HG03571 (cell line): ENCODE measurements around the gene IFI30.
"Not testable (repeated sequence)": the region's sequence is repeated elsewhere in the genome, so short reads cannot be mapped to it uniquely, and the experiment has no call there.

Experiments used
- ATAC-seq: cut with Tn5 transposase; IDR thresholded peaks from one replicate; pipeline ENCODE4 v1.9.1; 2021; ENCODE audit not compliant: unreplicated experiment

IFI30 gene

GRCh38 chr19:18202397-18202777 is 28.8 kb downstream of the IFI30 start:
- ATAC-seq, result no peak

- no peak for ATAC-seq
These were observed 29.3 kb downstream of the IFI30 start for GRCh38 chr19:18202778-18203407.

- no peak for ATAC-seq
These were observed 29.8 kb downstream of the IFI30 start for GRCh38 chr19:18203408-18203862.

GRCh38 chr19:18203863-18204393 is 30.3 kb downstream of the IFI30 start, which contains the start of gene RAB3A:
RAB3A (minus strand) TSS chr19:18204042; CDS start chr19:18202740, 1,302 bp downstream.
- ATAC-seq, result peak; percentile 84

GRCh38 chr19:18204394-18205199 is 31.0 kb downstream of the IFI30 start:
- ATAC-seq, result peak; percentile 0

- no peak for ATAC-seq
These were observed 31.7 kb downstream of the IFI30 start for GRCh38 chr19:18205200-18205892.

- ATAC-seq, result no peak
These were observed 32.4 kb downstream of the IFI30 start for GRCh38 chr19:18206018-18206417.

- ATAC-seq, result no peak
These were observed 34.7 kb downstream of the IFI30 start for GRCh38 chr19:18208098-18208951.

- ATAC-seq, result not testable (repeated sequence)
These were observed 36.3 kb downstream of the IFI30 start for GRCh38 chr19:18209912-18210311.

GRCh38 chr19:18211683-18212082 is 38.1 kb downstream of the IFI30 start:
- ATAC-seq, result no peak

- no peak for ATAC-seq
These were observed 41.3 kb downstream of the IFI30 start for GRCh38 chr19:18214779-18215433.

GRCh38 chr19:18216789-18217188 is 43.2 kb downstream of the IFI30 start:
- no peak for ATAC-seq

GRCh38 chr19:18218159-18218558 is 44.5 kb downstream of the IFI30 start:
- ATAC-seq, result no peak

- no peak for ATAC-seq
These were observed 45.0 kb downstream of the IFI30 start for GRCh38 chr19:18218600-18218999.

- ATAC-seq, result no peak
These were observed 46.5 kb downstream of the IFI30 start for GRCh38 chr19:18219911-18220631.

- no peak for ATAC-seq
These were observed 47.1 kb downstream of the IFI30 start for GRCh38 chr19:18220632-18221275.

- ATAC-seq, result no peak
These were observed 48.5 kb downstream of the IFI30 start for GRCh38 chr19:18221815-18222725.
